NB4 (cell line): ENCODE results near the gene PBX1.

Experiments
- MYC ChIP-seq: IDR thresholded peaks from 2 replicates; pipeline ENCODE4 v1.6.1; 2011; ENCODE audit warnings: low read depth, low read length
- POLR2A ChIP-seq: IDR thresholded peaks from 2 replicates; pipeline ENCODE4 v1.6.1; 2011; ENCODE audit warnings: mild to moderate bottlenecking; ENCODE audit not compliant: insufficient read length; ENCODE audit errors: extremely low read depth
- TF ChIP-seq, protein P1 (sequence below): IDR thresholded peaks from one replicate; pipeline ENCODE4 v1.5.1; 2012; ENCODE audit warnings: low read depth, low read length

DNA sequence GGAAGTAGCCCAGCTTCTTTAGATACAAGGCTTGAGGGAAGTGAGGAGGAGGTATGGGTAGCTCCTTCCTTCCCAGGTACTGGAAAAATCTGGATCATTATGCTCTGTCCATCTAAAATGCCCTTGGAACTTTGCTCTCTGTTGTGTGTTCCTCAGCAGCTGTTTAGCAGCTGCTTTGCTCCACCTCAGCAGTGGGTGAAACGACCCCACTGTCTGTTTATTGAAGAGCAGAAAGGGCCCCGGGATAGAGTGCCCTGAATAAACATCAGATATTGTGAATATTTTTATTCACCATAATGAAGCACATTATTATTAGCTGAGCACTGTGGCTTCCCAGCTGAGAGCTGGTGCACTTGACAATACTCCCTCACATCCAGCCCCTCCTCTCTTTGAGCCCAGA, 237.9 kb downstream of the PBX1 start:
- TF ChIP-seq, protein P1, sequence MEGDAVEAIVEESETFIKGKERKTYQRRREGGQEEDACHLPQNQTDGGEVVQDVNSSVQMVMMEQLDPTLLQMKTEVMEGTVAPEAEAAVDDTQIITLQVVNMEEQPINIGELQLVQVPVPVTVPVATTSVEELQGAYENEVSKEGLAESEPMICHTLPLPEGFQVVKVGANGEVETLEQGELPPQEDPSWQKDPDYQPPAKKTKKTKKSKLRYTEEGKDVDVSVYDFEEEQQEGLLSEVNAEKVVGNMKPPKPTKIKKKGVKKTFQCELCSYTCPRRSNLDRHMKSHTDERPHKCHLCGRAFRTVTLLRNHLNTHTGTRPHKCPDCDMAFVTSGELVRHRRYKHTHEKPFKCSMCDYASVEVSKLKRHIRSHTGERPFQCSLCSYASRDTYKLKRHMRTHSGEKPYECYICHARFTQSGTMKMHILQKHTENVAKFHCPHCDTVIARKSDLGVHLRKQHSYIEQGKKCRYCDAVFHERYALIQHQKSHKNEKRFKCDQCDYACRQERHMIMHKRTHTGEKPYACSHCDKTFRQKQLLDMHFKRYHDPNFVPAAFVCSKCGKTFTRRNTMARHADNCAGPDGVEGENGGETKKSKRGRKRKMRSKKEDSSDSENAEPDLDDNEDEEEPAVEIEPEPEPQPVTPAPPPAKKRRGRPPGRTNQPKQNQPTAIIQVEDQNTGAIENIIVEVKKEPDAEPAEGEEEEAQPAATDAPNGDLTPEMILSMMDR = no peak
- TF ChIP-seq POLR2A (no peak), MYC (no peak)
